HepG2 (cell line): Measurements from ENCODE around the gene DNALI1. TPM values are rescaled to one million over a fixed set of nuclear protein-coding genes. Genes with fewer than 3 reads are reported as not detected.

Experiments used
- ATAC-seq: fragments of 200-7000 bp; cut with Tn5 transposase; 3 replicates; pipeline ENCODE4 v1.9.1; 2020; ENCODE audit warnings: mild to moderate bottlenecking, moderate library complexity
- BruUV-seq: library from RNA; stranded (reverse); fragments of 400-500 nt; replicated peaks from 2 replicates; lab custom pipeline; 2021; lab: Mats Ljungman, UMichigan
- CTCF ChIA-PET: fragments of 300-600 bp; formaldehyde crosslinking; extraction: SDS; loops from one replicate; lab custom pipeline; 2021; ENCODE audit warnings: low total read pairs, inconsistent platforms, low intra/inter-chr PET ratio; lab: Yijun Ruan, JAX
- POLR2A ChIA-PET: fragments of 350-600 bp; sonication (Branson Sonifier 250); formaldehyde crosslinking; loops from one replicate; lab custom pipeline; 2020; ENCODE audit warnings: antibody characterized with exemption, inconsistent platforms; lab: Yijun Ruan, JAX
- DNase-seq: peaks from one replicate; pipeline ENCODE4 v3.0.0-alpha.2; 2015; ENCODE audit warnings: low spot score
- FAIRE-seq: peaks from 3 replicates; lab custom pipeline; 2011; peaks lifted over from hg19 to GRCh38; lab: Jason Lieb, UNC
- H2AFZ ChIP-seq: one replicate; pipeline ENCODE4 v1.6.1; 2011; ENCODE audit warnings: low read length, inconsistent platforms
- H3K27ac ChIP-seq: fragments of 300-600 bp; 3 replicates; pipeline ENCODE4 v1.8.0; 2011; ENCODE audit warnings: mixed run types, mild to moderate bottlenecking, mixed read lengths, low read length, inconsistent platforms; ENCODE audit not compliant: insufficient read depth; ENCODE audit errors: extremely low read length
- H3K27me3 ChIP-seq, 2 experiments: fragments of 200-600 bp in 1 of 2; 2 replicates in 1 of 2; 3 replicates in 1 of 2; pipeline versions ENCODE4 v1.6.0 to v1.8.0; 2011; ENCODE audit warnings: low read length in 2 of 2, mild to moderate bottlenecking in 2 of 2, moderate library complexity in 2 of 2, inconsistent platforms in 1 of 2; ENCODE audit not compliant: insufficient read depth in 2 of 2, control insufficient read depth in 1 of 2
- H3K36me3 ChIP-seq, 2 experiments: fragments of 200-600 bp in 1 of 2; replicated peaks in 1 of 2; 2 replicates in 1 of 2; 3 replicates in 1 of 2; pipeline versions ENCODE4 v1.5.1 to v1.8.0; 2011; ENCODE audit warnings: low read length in 2 of 2, inconsistent platforms in 1 of 2; ENCODE audit not compliant: insufficient read depth in 2 of 2, control insufficient read depth in 1 of 2
- H3K4me1 ChIP-seq: 2 replicates; pipeline ENCODE4 v1.5.1; 2012; ENCODE audit warnings: low read length, inconsistent platforms; ENCODE audit not compliant: insufficient read depth
- H3K4me2 ChIP-seq: 2 replicates; pipeline ENCODE4 v1.6.0; 2011; ENCODE audit warnings: low read depth, low read length, inconsistent platforms
- H3K4me3 ChIP-seq, 3 experiments: fragments of 200-600 bp in 1 of 3; sonication (generic), shearing (Covaris generic) in 1 of 3; replicated peaks in 1 of 3; 2 replicates each; pipeline ENCODE4 v1.5.1; 2011 to 2016; ENCODE audit warnings: low read length in 3 of 3, inconsistent platforms in 2 of 3, low read depth in 2 of 3, mild to moderate bottlenecking in 2 of 3, control low read depth in 1 of 3, mixed read lengths in 1 of 3; ENCODE audit not compliant: insufficient read depth in 1 of 3
- H3K79me2 ChIP-seq: one replicate; pipeline ENCODE4 v1.6.1; 2011; ENCODE audit warnings: low read length, inconsistent platforms; ENCODE audit not compliant: insufficient read depth
- H3K9ac ChIP-seq: 2 replicates; pipeline ENCODE4 v1.6.0; 2011; ENCODE audit warnings: mild to moderate bottlenecking, low read depth, low read length, inconsistent platforms; ENCODE audit not compliant: insufficient read depth
- H3K9me3 ChIP-seq: 2 replicates; pipeline ENCODE4 v1.5.1; 2012; ENCODE audit warnings: mild to moderate bottlenecking, low read length
- H4K20me1 ChIP-seq: 2 replicates; pipeline ENCODE4 v1.6.0; 2011; ENCODE audit warnings: inconsistent platforms, mild to moderate bottlenecking, low read length, moderate library complexity; ENCODE audit not compliant: insufficient read depth
- AGO2 ChIP-seq: fragments of 200-400 bp; formaldehyde crosslinking; optimal IDR thresholded peaks from 2 replicates; pipeline ENCODE3; 2017; ENCODE audit warnings: mild to moderate bottlenecking, low read depth, low read length, moderate library complexity
- ISX ChIP-seq: sonication (generic); formaldehyde crosslinking; conservative IDR thresholded peaks from 2 replicates; pipeline ENCODE4 v1.5.0; 2020; ENCODE audit warnings: missing genetic modification reagents
- RBFOX2 ChIP-seq: fragments of 200-400 bp; formaldehyde crosslinking; IDR thresholded peaks from 2 replicates; pipeline ENCODE4 v1.6.1; 2017; ENCODE audit warnings: low read depth, mild to moderate bottlenecking, low read length
- SNAPC2 ChIP-seq: sonication (generic); formaldehyde crosslinking; IDR thresholded peaks from 2 replicates; pipeline ENCODE4 v1.8.1; 2022; ENCODE audit warnings: mild to moderate bottlenecking, missing genetic modification reagents
- ZNF34 ChIP-seq: sonication (generic); formaldehyde crosslinking; IDR thresholded peaks from 2 replicates; pipeline ENCODE4 v1.4.0; 2020; ENCODE audit warnings: mild to moderate bottlenecking, missing genetic modification reagents, borderline replicate concordance
- ZNF703 ChIP-seq: sonication (generic); formaldehyde crosslinking; IDR thresholded peaks from 2 replicates; pipeline ENCODE4 v1.5.1; 2020; ENCODE audit warnings: missing genetic modification reagents, mild to moderate bottlenecking, moderate library complexity, borderline replicate concordance
- ZNF746 ChIP-seq: sonication (generic); formaldehyde crosslinking; IDR thresholded peaks from 2 replicates; pipeline ENCODE4 v1.8.0; 2022; ENCODE audit warnings: mild to moderate bottlenecking, missing genetic modification reagents
- ZNF761 ChIP-seq: sonication (generic); formaldehyde crosslinking; conservative IDR thresholded peaks from 2 replicates; pipeline ENCODE4 v1.4.0; 2020; ENCODE audit warnings: mild to moderate bottlenecking, missing genetic modification reagents
- WGBS: methylation state at CpG from one replicate; pipeline ENCODE4 v1.1.6; 2017; ENCODE audit warnings: low lambda C conversion rate; 5-methylcytosine and 5-hydroxymethylcytosine counted together
- in situ Hi-C: cut with HindIII; loops from 2 replicates; pipeline ENCODE4 v1.10.0; 2017; ENCODE audit warnings: low pct_unique_long_range_greater_than_20kb; ENCODE audit not compliant: extremely low pct_ligation_motif_present
- intact Hi-C: fragments of 100-400 bp; cut with micrococcal nuclease; formaldehyde crosslinking; loops from one replicate; pipeline ENCODE4 v1.10.0; 2022; ENCODE audit not compliant: unreplicated experiment
- polyA plus RNA-seq, 8 experiments: library from polyadenylated mRNA; depleted of rRNA in 3 of 8; stranded (reverse) in 7 of 8; unstranded in 1 of 8; fragments of >200 nt; fragmentation: Illumina TruSeq in 4 of 8; extraction: Trizol in 4 of 8; gene quantifications; 2 replicates each; pipeline versions ENCODE4 v1.2.1 to v1.2.3, GENCODE V29; 2011 to 2016; ENCODE audit warnings: low read depth in 4 of 8, missing spikeins in 1 of 8, mixed read lengths in 1 of 8; ENCODE audit not compliant: insufficient read depth in 1 of 8
- total RNA-seq, 5 experiments: library from RNA; depleted of rRNA; stranded (reverse); fragments of >200 nt; fragmentation: Illumina TruSeq; extraction: Trizol; gene quantifications; 2 replicates each; pipeline ENCODE4 v1.2.3, GENCODE V29; 2016; ENCODE audit warnings: low read depth in 1 of 5
- TF ChIP-seq, protein P1 (sequence below): sonication (generic); formaldehyde crosslinking; IDR thresholded peaks from 2 replicates; pipeline ENCODE4 v1.8.0; 2022; ENCODE audit warnings: missing genetic modification reagents, mild to moderate bottlenecking, inconsistent platforms, borderline replicate concordance
- TF ChIP-seq, protein P2 (sequence below): sonication (generic); formaldehyde crosslinking; IDR thresholded peaks from 2 replicates; pipeline ENCODE4 v1.4.0; 2020; ENCODE audit warnings: missing genetic modification reagents
- TF ChIP-seq, protein P3 (sequence below): sonication (generic); formaldehyde crosslinking; IDR thresholded peaks from 2 replicates; pipeline ENCODE4 v1.8.0; 2022; ENCODE audit warnings: mild to moderate bottlenecking, missing genetic modification reagents, borderline replicate concordance

Gene DNALI1
- total and polyA plus RNA-seq, 2 of the 13 experiments (the other 11 are each of a cell fraction or from before 2014, with no cell fraction given) = 0.42 to 0.70 TPM

DNA sequence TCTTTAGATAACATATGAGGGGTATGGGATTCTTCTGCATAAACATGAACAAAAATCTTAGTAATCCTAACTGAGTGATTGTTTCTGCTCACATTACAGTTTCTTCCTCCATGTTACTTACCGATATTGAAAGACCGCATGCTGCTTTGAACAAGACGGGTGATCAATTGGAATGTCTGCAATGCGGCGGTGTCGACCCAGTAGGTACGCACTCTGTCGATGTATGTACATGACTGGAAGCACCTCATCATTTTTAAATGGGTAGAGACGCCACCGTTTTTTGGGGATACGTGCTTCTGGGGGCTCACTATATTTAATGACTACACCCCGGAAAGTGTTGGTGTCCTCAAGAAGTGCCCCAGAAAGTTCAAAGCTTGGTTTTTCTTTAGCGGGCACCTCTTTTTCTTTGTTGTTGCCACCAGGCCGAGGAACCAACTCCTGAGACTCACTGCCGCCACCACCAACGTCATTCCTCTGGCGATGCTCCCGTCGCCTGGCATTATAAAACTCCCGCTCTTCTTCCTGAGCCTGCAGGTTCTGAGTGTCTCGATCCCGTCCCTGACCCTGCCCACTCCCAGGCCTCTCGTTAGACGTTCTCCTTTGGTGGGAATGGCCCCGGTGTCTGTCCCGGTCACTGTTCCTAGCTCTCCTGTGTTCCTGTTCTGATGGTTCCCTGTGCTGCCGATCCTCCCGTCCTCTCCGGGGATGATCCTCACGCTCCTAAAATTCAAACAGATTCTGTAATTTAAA, 16.5 kb upstream of the DNALI1 start (continued):
- TF ChIP-seq, protein P1, sequence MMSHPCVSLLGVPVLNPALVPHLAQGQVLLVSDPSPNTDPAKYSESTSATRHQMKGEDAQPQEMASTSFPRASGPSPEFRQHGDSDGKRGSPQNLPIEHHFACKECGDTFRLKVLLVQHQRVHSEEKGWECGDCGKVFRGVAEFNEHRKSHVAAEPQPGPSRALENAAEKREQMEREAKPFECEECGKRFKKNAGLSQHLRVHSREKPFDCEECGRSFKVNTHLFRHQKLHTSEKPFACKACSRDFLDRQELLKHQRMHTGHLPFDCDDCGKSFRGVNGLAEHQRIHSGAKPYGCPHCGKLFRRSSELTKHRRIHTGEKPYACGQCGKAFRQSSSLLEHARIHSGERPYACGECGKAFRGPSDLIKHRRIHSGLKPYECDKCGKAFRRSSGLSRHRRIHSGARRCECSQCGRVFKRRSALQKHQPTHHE (CRISPR knock-in tag) = no peak
- TF ChIP-seq, protein P2, sequence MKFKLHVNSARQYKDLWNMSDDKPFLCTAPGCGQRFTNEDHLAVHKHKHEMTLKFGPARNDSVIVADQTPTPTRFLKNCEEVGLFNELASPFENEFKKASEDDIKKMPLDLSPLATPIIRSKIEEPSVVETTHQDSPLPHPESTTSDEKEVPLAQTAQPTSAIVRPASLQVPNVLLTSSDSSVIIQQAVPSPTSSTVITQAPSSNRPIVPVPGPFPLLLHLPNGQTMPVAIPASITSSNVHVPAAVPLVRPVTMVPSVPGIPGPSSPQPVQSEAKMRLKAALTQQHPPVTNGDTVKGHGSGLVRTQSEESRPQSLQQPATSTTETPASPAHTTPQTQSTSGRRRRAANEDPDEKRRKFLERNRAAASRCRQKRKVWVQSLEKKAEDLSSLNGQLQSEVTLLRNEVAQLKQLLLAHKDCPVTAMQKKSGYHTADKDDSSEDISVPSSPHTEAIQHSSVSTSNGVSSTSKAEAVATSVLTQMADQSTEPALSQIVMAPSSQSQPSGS (CRISPR knock-in tag) = no peak
- TF ChIP-seq, all 625 proteins: peak for 2

DNA sequence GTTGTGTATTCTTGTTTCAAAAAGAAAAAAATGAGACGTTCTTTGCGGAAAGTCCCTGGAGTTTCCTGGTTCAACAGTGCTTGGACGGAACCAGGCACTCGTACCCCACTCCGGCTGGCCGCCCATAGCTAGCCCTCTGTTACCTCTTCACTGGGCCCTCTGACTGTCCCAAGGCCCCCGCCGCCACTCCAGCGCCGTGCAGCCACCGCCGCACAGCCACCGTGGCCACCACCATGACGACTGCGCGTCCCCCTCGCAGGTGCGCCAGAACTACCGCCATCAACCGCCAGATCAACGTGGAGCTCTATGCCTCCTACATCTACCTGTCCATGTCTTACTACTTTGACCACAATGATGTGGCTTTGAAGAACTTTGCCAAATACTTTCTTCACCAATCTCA, 12.2 kb upstream of the DNALI1 start:
- ATAC-seq (no peak), DNase-seq (no peak), FAIRE-seq (no peak)
- Histone ChIP-seq H3K27me3 (no peaks in the 10 kb centered on the region), H3K4me1 (no peaks in the 10 kb centered on the region), H3K4me2 (no peak overlapping the region), H3K27ac (no peak overlapping the region), H2AFZ (no peak overlapping the region), H3K9ac (no peak overlapping the region), H3K36me3 (peaks cover 14 to 57% of the 10 kb centered on the region in 2 experiments; a peak in 4 of 5 replicates), H4K20me1 (no peaks in the 10 kb centered on the region), H3K79me2 (no peaks in the 10 kb centered on the region), H3K4me3 (no peak overlapping the region), H3K9me3 (no peaks in the 10 kb centered on the region)
- CTCF ChIA-PET = no interaction called here
- in situ Hi-C loops (no loop called here), intact Hi-C loops (no loop called here)
- BruUV-seq = no TSS peak
- WGBS = 96% methylated on average over 21 of the region's 21 CpGs
- POLR2A ChIA-PET = interaction anchor here (1.3 kb wide), 1 partner anchor 9 kb away, joined by 4 read pairs; the partner anchor contains the start of gene SNIP1
- TF ChIP-seq ZNF761 (CRISPR knock-in tag) = no peak
- no peak for TF ChIP-seq ISX (CRISPR knock-in tag)
- peak; percentile 68 for TF ChIP-seq AGO2
- 0 out of 2 replicates have a peak, but pooled peaks have one; percentile 45 for TF ChIP-seq RBFOX2
- no peak for TF ChIP-seq SNAPC2 (CRISPR knock-in tag)
- TF ChIP-seq, protein P3, sequence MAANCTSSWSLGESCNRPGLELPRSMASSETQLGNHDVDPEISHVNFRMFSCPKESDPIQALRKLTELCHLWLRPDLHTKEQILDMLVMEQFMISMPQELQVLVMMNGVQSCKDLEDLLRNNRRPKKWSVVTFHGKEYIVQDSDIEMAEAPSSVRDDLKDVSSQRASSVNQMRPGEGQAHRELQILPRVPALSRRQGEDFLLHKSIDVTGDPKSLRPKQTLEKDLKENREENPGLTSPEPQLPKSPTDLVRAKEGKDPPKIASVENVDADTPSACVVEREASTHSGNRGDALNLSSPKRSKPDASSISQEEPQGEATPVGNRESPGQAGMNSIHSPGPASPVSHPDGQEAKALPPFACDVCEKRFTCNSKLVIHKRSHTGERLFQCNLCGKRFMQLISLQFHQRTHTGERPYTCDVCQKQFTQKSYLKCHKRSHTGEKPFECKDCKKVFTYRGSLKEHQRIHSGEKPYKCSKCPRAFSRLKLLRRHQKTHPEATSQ (CRISPR knock-in tag) = no peak
- TF ChIP-seq ZNF34 = no peak
- no peak for TF ChIP-seq ZNF703 (CRISPR knock-in tag)
- no peak for TF ChIP-seq ZNF746 (CRISPR knock-in tag)
